ENCODE measurements around the gene TSPAN9. TPM values are rescaled to one million over a fixed set of nuclear protein-coding genes. Genes with fewer than 3 reads are reported as not detected.
A peak's percentile ranks its signal among the peaks of the same experiment; 100 is the strongest.

Gene TSPAN9
- total RNA-seq, 4 donors from 2014 or later: 13.7 to 35.4 (median 26.7) TPM

DNA sequence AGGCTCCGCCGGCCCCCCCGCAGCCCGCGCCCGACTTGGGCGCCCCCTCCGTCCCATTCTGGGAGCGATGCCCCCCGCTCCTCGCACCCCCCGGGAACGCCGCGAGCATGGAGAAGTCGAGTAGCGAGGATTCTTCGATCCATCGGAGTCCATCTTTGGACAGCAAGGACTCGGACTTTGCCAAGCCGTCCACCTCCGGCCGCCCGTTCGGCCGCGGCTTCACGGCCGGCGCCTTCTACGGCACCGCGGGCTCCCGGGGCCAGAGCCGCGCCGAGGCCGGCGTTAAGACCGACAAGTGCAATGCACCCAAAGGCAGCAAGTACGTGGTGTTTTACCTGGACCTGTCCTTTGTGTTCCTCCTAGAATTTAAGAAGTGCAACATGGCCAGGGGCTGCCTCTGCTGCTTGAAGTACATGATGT, 123.6 kb downstream of the TSPAN9 start:
- H3K4me3 ChIP-seq: peak overlapping the region; percentile 56 to 63 (median 58)
- TF ChIP-seq POLR2AphosphoS5 (IDR thresholded peaks at IDR 0.05) (no peak), EP300 (IDR thresholded peaks at IDR 0.05) (no peak), POLR2A (IDR thresholded peaks at IDR 0.05; ENCODE audit: low read depth) (no peak)
- TF ChIP-seq, protein P1, sequence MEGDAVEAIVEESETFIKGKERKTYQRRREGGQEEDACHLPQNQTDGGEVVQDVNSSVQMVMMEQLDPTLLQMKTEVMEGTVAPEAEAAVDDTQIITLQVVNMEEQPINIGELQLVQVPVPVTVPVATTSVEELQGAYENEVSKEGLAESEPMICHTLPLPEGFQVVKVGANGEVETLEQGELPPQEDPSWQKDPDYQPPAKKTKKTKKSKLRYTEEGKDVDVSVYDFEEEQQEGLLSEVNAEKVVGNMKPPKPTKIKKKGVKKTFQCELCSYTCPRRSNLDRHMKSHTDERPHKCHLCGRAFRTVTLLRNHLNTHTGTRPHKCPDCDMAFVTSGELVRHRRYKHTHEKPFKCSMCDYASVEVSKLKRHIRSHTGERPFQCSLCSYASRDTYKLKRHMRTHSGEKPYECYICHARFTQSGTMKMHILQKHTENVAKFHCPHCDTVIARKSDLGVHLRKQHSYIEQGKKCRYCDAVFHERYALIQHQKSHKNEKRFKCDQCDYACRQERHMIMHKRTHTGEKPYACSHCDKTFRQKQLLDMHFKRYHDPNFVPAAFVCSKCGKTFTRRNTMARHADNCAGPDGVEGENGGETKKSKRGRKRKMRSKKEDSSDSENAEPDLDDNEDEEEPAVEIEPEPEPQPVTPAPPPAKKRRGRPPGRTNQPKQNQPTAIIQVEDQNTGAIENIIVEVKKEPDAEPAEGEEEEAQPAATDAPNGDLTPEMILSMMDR (IDR thresholded peaks at IDR 0.05): no peak
- intact Hi-C loops (cut with DNase I): loop anchor here (2.0 to 5.0 kb wide), 3 partner anchors 64 to 129 kb away; no protein-coding TSS in a partner anchor
- H3K27ac ChIP-seq (replicated peaks in 1 of 4): peak overlapping the region in 2 of 4 donors; percentile 10 to 40
- DNase-seq (ENCODE audit: extremely low spot score): no peak
- H3K9me3 ChIP-seq: no peaks in the 10 kb centered on the region
- 0% methylated on average over 4 of the region's 41 CpGs for WGBS
- H3K36me3 ChIP-seq: no peaks in the 10 kb centered on the region
- peaks cover 44 to 59% (median 51%) of the 10 kb centered on the region in 4 donors for H3K4me1 ChIP-seq
- H3K27me3 ChIP-seq: peaks cover 0 to 19% (median 0%) of the 10 kb centered on the region in 4 donors

DNA sequence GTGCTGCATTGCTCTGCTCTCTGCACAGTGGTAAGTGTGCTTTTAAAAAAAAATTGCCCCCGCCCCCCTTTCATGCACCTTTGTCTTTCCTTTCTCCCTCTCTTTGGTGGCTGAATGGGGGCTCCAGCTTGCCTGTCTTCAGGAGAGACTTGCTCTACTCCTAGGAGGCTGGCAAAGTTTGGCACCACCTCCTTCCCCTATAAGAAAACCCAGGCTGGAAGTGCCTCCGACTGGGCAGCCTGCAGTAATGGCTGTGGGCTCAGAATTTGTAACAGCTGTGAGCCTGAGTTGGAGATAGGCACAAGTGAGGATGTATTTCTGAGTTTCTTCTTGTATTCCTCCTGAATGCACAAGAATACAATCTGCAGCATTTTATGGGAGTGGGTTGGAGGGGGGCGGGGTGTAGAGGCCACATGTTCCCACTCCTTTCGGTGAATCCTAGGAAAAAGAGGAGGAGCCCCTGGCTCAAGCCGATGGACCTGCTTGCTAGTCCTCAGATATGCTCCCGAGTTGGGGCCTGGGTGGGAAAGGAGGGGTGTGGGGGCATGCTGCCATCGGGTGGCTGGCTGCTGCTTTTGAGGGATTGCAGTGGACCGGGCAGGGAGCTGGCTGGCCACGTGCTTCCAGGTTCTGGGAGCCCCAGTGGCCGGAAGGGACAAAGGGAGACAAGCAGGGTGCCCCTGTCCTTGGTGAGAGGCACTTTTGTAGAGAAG, 124.3 kb downstream of the TSPAN9 start:
- TF ChIP-seq POLR2A (IDR thresholded peaks at IDR 0.05; ENCODE audit: low read depth) (no peak), POLR2AphosphoS5 (IDR thresholded peaks at IDR 0.05) (no peak), EP300 (IDR thresholded peaks at IDR 0.05) (no peak)
- TF ChIP-seq, protein P1 (IDR thresholded peaks at IDR 0.05): no peak
- Histone ChIP-seq H3K9me3 (no peaks in the 10 kb centered on the region), H3K4me3 (peak overlapping the region; percentile 56 to 63 (median 58)), H3K27me3 (peaks cover 0 to 19% (median 0%) of the 10 kb centered on the region in 4 donors), H3K36me3 (no peaks in the 10 kb centered on the region), H3K4me1 (peaks cover 50 to 66% (median 57%) of the 10 kb centered on the region in 4 donors), H3K27ac (replicated peaks in 1 of 4) (no peak overlapping the region)
- no peak for DNase-seq (ENCODE audit: extremely low spot score)
- intact Hi-C loops (cut with DNase I): loop anchor here (2.0 to 5.0 kb wide), 3 partner anchors 65 to 129 kb away; no protein-coding TSS in a partner anchor
- 55% methylated on average over 10 of the region's 10 CpGs for WGBS

DNA sequence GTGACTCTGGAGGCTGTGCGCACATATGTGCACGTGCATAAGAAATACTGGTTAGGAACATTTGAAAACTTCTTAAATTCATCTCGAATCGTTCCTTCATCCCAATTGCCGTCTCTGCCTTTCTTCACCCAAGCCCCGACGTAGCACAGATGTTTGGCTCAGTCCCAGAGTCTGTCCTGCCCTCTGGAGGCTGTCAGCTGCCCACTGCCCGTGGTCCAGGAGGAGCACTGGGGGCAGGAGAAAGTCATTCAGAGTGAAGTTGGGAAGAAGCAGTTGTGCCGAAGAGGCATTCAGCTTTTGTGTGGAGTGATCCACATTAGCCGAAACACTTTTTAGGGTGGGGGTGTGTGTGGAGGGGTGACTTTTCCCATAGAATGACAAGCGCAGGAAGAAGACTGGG, 124.9 kb downstream of the TSPAN9 start:
- no peak overlapping the region for H3K4me3 ChIP-seq
- no peaks in the 10 kb centered on the region for H3K9me3 ChIP-seq
- intact Hi-C loops (cut with DNase I): loop anchor here (5.0 kb wide), 2 partner anchors 70 to 130 kb away; no protein-coding TSS in a partner anchor
- H3K27me3 ChIP-seq: peaks cover 0 to 19% (median 0%) of the 10 kb centered on the region in 4 donors
- H3K4me1 ChIP-seq: peaks cover 50 to 69% (median 59%) of the 10 kb centered on the region in 4 donors
- no peak for DNase-seq (ENCODE audit: extremely low spot score)
- TF ChIP-seq POLR2AphosphoS5 (IDR thresholded peaks at IDR 0.05) (no peak), EP300 (IDR thresholded peaks at IDR 0.05) (no peak), POLR2A (IDR thresholded peaks at IDR 0.05; ENCODE audit: low read depth) (no peak)
- TF ChIP-seq, protein P1 (IDR thresholded peaks at IDR 0.05): no peak
- H3K36me3 ChIP-seq: no peaks in the 10 kb centered on the region
- 72% methylated on average over 10 of the region's 11 CpGs for WGBS
- H3K27ac ChIP-seq (replicated peaks in 1 of 4): no peak overlapping the region

DNA sequence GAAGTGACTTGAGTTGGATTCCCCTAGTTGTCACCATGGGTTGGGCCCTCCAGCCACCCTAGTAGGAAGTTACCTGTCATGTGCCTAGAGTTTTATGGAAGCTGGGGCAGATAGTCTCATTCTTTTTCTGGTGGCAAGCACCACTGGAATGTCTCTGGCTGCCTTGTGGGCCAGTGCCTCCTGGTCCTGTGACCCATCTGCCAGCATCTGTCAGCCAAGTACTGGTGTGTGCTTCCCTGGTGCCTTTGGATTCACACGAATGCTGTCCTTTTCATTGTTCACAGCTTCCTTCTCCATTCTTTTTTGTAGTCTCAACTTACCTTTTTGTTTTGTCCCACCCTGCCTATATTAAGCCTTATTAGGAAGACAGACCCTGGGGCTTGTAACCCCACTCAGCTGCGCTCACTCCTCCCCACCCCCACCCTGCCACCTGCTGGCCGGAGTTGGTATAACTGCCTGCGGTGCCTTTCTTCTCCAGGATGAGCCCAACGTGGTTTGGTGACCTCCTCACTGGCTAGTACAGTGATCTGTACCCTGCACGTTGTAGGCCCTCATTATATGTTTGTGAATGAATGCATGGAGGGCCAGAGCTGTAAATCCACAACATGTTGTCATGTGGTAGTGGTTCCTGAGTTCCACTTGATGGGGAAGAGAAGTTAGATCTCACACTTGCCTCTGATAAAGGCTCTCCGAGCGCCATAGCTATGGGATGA, 125.7 kb downstream of the TSPAN9 start:
- Histone ChIP-seq H3K27me3 (peaks cover 0 to 19% (median 0%) of the 10 kb centered on the region in 4 donors), H3K4me1 (peaks cover 50 to 69% (median 62%) of the 10 kb centered on the region in 4 donors), H3K36me3 (no peaks in the 10 kb centered on the region), H3K4me3 (no peak overlapping the region), H3K9me3 (no peaks in the 10 kb centered on the region), H3K27ac (replicated peaks in 1 of 4) (no peak overlapping the region)
- TF ChIP-seq, protein P1 (IDR thresholded peaks at IDR 0.05): peak; percentile 83 to 98 (median 84)
- TF ChIP-seq EP300 (IDR thresholded peaks at IDR 0.05) (no peak), POLR2A (IDR thresholded peaks at IDR 0.05; ENCODE audit: low read depth) (no peak)
- intact Hi-C loops (cut with DNase I): loop anchor here (5.0 kb wide), 2 partner anchors 69 to 131 kb away; no protein-coding TSS in a partner anchor
- 30% methylated on average over 8 of the region's 8 CpGs for WGBS
- no peak for DNase-seq (ENCODE audit: extremely low spot score)
